ENCODE results near the gene CLSTN1. TPM values are rescaled to one million over a fixed set of nuclear protein-coding genes. Genes with fewer than 3 reads are reported as not detected.
A peak's percentile ranks its signal among the peaks of the same experiment; 100 is the strongest.

CLSTN1 gene
- total RNA-seq, 3 donors from 2014 or later (not counting 1 experiment from before 2014, with no cell fraction given) = 83.1 to 114 (median 94.5) TPM

GRCh38 chr1:9703681-9704080 lies 120.1 kb downstream of the CLSTN1 start:
- TF ChIP-seq CTCF (IDR thresholded peaks at IDR 0.05) = no peak
- H3K4me3 ChIP-seq (ENCODE audit: low read length) = no peak overlapping the region
- peaks cover 40 to 62% of the 10 kb centered on the region in 2 donors for H3K4me1 Mint-ChIP-seq
- peak overlapping the region; percentile 89 to 94 for H3K27ac Mint-ChIP-seq
- H3K4me3 Mint-ChIP-seq = peak overlapping the region; percentile 82
- DNase-seq (no peak), ATAC-seq (no peak)
- peak overlapping the region; percentile 44 for H3K27ac ChIP-seq (ENCODE audit: low read length)
- H3K9me3 ChIP-seq (ENCODE audit: control insufficient read depth, insufficient read depth, low read length) = no peaks in the 10 kb centered on the region
- H3K27me3 ChIP-seq (ENCODE audit: control insufficient read depth, insufficient read depth, low read length) = no peaks in the 10 kb centered on the region
- H3K36me3 Mint-ChIP-seq = no peaks in the 10 kb centered on the region
- peaks cover 61% of the 10 kb centered on the region for H3K4me1 ChIP-seq (ENCODE audit: control insufficient read depth, insufficient read depth, low read length)
- 98% methylated on average over 3 of the region's 3 CpGs for WGBS (ENCODE audit: insufficient coverage)
- peaks cover 16% of the 10 kb centered on the region for H3K36me3 ChIP-seq (ENCODE audit: control insufficient read depth, insufficient read depth, low read length)
- no peaks in the 10 kb centered on the region for H3K9me3 Mint-ChIP-seq
- no peaks in the 10 kb centered on the region for H3K27me3 Mint-ChIP-seq (ENCODE audit: low read depth in 2 of 2)
- intact Hi-C loops (cut with micrococcal nuclease) = no loop called here

- Histone ChIP-seq H3K36me3 (ENCODE audit: control insufficient read depth, insufficient read depth, low read length) (peaks cover 16% of the 10 kb centered on the region), H3K4me1 (ENCODE audit: control insufficient read depth, insufficient read depth, low read length) (peaks cover 63% of the 10 kb centered on the region), H3K27ac (ENCODE audit: low read length) (no peak overlapping the region), H3K9me3 (ENCODE audit: control insufficient read depth, insufficient read depth, low read length) (no peaks in the 10 kb centered on the region), H3K4me3 (ENCODE audit: low read length) (no peak overlapping the region), H3K27me3 (ENCODE audit: control insufficient read depth, insufficient read depth, low read length) (no peaks in the 10 kb centered on the region)
- DNase-seq (no peak), ATAC-seq (no peak)
- intact Hi-C loops (cut with micrococcal nuclease) = no loop called here
- no peaks in the 10 kb centered on the region for H3K27me3 Mint-ChIP-seq (ENCODE audit: low read depth in 2 of 2)
- H3K4me1 Mint-ChIP-seq = peaks cover 46 to 66% of the 10 kb centered on the region in 2 donors
- 88% methylated on average over 3 of the region's 5 CpGs for whole genome bisulfite sequencing (ENCODE audit: insufficient coverage)
- peak overlapping the region; percentile 89 to 94 for H3K27ac Mint-ChIP-seq
- H3K4me3 Mint-ChIP-seq = peak overlapping the region; percentile 82
- no peaks in the 10 kb centered on the region for H3K9me3 Mint-ChIP-seq
- no peak for TF ChIP-seq CTCF (IDR thresholded peaks at IDR 0.05)
- H3K36me3 Mint-ChIP-seq = no peaks in the 10 kb centered on the region
These were observed 120.6 kb downstream of the CLSTN1 start for GRCh38 chr1:9703165-9703509.

- DNase-seq (no peak), ATAC-seq (no peak)
- Mint-ChIP-seq H3K4me3 (no peak overlapping the region), H3K9me3 (no peaks in the 10 kb centered on the region), H3K27ac (peak overlapping the region; percentile 68 to 81), H3K27me3 (ENCODE audit: low read depth in 2 of 2) (no peaks in the 10 kb centered on the region), H3K36me3 (no peaks in the 10 kb centered on the region), H3K4me1 (peaks cover 51 to 59% of the 10 kb centered on the region in 2 donors)
- Histone ChIP-seq H3K4me1 (ENCODE audit: control insufficient read depth, insufficient read depth, low read length) (peaks cover 54% of the 10 kb centered on the region), H3K27ac (ENCODE audit: low read length) (no peak overlapping the region), H3K27me3 (ENCODE audit: control insufficient read depth, insufficient read depth, low read length) (no peaks in the 10 kb centered on the region), H3K9me3 (ENCODE audit: control insufficient read depth, insufficient read depth, low read length) (no peaks in the 10 kb centered on the region), H3K4me3 (ENCODE audit: low read length) (no peak overlapping the region), H3K36me3 (ENCODE audit: control insufficient read depth, insufficient read depth, low read length) (peaks cover 16% of the 10 kb centered on the region)
- intact Hi-C loops (cut with micrococcal nuclease) = no loop called here
- 92% methylated on average over 4 of the region's 4 CpGs for WGBS (ENCODE audit: insufficient coverage)
- no peak for TF ChIP-seq CTCF (IDR thresholded peaks at IDR 0.05)
These were observed 122.1 kb downstream of the CLSTN1 start for GRCh38 chr1:9701665-9702064.

- 91% methylated on average over 12 of the region's 12 CpGs for WGBS (ENCODE audit: insufficient coverage)
- Histone ChIP-seq H3K36me3 (ENCODE audit: control insufficient read depth, insufficient read depth, low read length) (peaks cover 16% of the 10 kb centered on the region), H3K27ac (ENCODE audit: low read length) (no peak overlapping the region), H3K4me1 (ENCODE audit: control insufficient read depth, insufficient read depth, low read length) (peaks cover 45% of the 10 kb centered on the region), H3K4me3 (ENCODE audit: low read length) (no peak overlapping the region), H3K9me3 (ENCODE audit: control insufficient read depth, insufficient read depth, low read length) (no peaks in the 10 kb centered on the region), H3K27me3 (ENCODE audit: control insufficient read depth, insufficient read depth, low read length) (no peaks in the 10 kb centered on the region)
- Mint-ChIP-seq H3K27me3 (ENCODE audit: low read depth in 2 of 2) (no peaks in the 10 kb centered on the region), H3K4me3 (no peak overlapping the region), H3K27ac (peak overlapping the region; percentile 68 to 81), H3K9me3 (no peaks in the 10 kb centered on the region), H3K4me1 (peaks cover 47 to 59% of the 10 kb centered on the region in 2 donors), H3K36me3 (peaks cover under 1% of the 10 kb centered on the region)
- intact Hi-C loops (cut with micrococcal nuclease) = no loop called here
- no peak for ATAC-seq
- DNase-seq = no peak
- no peak for TF ChIP-seq CTCF (IDR thresholded peaks at IDR 0.05)
These were observed 123.4 kb downstream of the CLSTN1 start for GRCh38 chr1:9700340-9700739.

All from natural killer cell (primary cell).